ENCODE measurements around the gene MYO5A.

Gene MYO5A

DNA sequence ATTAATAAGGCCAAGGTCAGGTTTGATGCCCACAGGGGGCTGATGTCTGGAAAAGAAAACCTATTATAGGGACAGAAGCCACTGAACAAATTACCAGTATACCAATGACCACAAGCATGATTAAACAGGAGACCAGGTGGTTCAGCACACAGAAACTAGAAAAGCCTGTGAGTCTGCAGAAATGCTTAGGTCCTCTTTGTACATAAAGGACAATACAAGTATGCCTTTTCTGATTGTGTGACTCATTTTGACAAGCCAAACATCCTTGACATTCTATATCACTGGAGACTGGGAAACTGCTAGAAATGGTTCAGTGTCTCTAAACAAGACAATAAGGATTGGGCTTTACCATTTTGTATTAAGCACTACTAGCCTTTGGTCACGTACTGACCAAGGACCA, 119.9 kb downstream of the MYO5A start:
- TF ChIP-seq, protein P1, sequence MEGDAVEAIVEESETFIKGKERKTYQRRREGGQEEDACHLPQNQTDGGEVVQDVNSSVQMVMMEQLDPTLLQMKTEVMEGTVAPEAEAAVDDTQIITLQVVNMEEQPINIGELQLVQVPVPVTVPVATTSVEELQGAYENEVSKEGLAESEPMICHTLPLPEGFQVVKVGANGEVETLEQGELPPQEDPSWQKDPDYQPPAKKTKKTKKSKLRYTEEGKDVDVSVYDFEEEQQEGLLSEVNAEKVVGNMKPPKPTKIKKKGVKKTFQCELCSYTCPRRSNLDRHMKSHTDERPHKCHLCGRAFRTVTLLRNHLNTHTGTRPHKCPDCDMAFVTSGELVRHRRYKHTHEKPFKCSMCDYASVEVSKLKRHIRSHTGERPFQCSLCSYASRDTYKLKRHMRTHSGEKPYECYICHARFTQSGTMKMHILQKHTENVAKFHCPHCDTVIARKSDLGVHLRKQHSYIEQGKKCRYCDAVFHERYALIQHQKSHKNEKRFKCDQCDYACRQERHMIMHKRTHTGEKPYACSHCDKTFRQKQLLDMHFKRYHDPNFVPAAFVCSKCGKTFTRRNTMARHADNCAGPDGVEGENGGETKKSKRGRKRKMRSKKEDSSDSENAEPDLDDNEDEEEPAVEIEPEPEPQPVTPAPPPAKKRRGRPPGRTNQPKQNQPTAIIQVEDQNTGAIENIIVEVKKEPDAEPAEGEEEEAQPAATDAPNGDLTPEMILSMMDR (IDR thresholded peaks at IDR 0.05): no peak

- TF ChIP-seq, protein P1 (IDR thresholded peaks at IDR 0.05): no peak
Measured at GRCh38 chr15:52407374-52407773, 121.3 kb downstream of the MYO5A start.

DNA sequence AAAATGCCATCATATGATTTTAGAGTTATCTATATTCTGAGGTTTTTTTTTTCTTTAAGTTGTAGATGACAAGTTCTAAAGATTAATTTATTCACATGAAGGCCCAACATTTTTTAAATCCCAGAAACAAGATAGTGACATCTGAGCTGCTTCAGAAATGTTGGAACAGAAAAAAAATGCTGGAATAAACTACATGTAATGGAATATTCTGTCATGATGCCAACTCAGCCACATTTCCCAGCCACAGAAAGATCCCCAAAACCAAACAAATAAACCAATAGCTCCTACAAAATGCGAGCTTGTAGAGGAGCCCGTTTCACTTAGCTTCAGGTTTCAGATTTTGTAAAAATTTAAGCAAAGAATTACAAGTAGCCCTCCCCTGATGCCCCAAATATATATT, 122.1 kb downstream of the MYO5A start:
- TF ChIP-seq, protein P1 (IDR thresholded peaks at IDR 0.05): no peak

DNA sequence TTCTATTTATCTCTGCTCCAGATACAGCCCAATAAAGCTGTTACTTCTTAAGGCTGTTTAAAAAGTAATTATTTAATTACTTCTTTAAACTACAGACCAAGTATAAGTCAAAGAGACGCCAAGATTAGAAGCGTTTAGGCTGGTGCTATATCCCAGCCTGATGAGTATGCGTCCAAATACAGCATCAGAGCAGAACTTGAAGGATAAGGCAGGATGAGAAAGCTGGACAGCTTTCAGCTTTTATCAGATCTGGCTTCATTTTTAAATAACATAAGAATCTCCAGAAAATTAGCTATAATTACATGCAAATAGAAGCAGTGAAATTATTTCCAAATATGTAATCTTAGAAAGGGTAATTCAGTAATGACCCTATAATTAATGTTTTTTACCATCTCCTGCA, 122.8 kb downstream of the MYO5A start:
- TF ChIP-seq, protein P1 (IDR thresholded peaks at IDR 0.05): no peak

- TF ChIP-seq, protein P1 (IDR thresholded peaks at IDR 0.05): no peak
Measured at GRCh38 chr15:52397118-52397517, 131.6 kb downstream of the MYO5A start.

- TF ChIP-seq, protein P1 (IDR thresholded peaks at IDR 0.05): no peak
Measured at GRCh38 chr15:52394118-52394517, 134.6 kb downstream of the MYO5A start.

GRCh38 chr15:52392008-52392687, 136.5 kb downstream of the MYO5A start:
- TF ChIP-seq, protein P1 (IDR thresholded peaks at IDR 0.05): no peak

DNA sequence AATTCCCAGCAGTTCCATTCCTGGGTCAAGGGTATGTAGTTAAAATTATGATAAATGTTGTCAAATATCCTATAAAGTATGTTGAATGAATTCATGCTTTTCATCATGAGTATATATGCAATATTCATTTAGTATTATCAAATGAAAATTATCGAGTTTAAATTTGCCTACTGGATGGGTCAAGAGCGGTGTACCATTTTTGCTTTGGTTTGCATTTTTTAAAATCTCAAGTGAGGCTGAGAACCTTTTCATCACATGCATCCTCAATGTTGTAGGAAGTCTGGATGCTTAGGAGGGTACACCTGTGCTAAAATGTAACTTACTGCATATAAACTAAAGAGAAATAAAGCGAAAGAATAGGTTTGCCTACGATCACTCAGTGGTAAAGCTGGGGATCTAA, 137.6 kb downstream of the MYO5A start:
- TF ChIP-seq, protein P1 (IDR thresholded peaks at IDR 0.05): no peak
